ENCODE results near the gene ACAP3. TPM values are rescaled to one million over a fixed set of nuclear protein-coding genes. Genes with fewer than 3 reads are reported as not detected.
A peak's percentile ranks its signal among the peaks of the same experiment; 100 is the strongest.

ACAP3 gene
- total and polyA plus RNA-seq, 5 donors from 2014 or later, result 2.7 to 75.5 (median 4.3) TPM

DNA sequence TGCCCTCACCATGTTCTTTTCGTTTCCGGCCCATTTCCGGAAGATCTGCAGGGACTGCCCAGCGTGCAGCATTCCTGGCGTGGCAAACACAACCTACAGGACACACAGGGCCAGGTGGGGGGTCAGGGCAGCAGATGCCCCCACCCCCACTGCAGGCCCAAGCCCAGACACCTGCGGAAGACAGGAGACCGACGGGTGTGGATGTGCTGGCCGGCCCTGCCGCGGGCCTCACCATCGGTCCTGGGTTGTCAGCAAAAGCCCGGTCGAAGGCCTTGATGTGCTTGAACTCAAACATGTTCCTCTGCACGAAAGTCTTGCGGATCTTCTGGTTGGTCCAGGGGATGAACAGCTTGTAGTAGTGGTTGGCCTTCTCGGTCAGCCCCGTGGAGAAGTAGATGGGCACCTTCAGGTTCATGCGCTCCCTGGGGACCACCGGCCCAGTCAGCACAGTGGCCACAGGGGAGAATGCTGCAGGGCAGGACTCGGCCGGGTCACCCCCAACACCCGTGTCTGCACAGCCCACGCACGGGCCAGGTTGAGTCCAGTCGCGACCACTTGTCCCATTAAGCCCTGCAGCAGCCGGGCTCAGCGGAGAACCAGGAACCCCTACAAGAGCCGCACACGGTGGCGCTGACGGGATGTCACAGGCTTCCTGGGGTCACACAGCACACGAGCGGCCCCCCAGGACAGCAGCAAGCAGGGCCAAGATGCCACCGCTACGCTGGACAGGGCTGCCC lies 5.9 kb upstream of the ACAP3 start:
- peaks cover 16% of the 10 kb centered on the region for H3K4me1 ChIP-seq (ENCODE audit: control insufficient read depth, insufficient read depth, low read length, poor library complexity, severe bottlenecking)
- Mint-ChIP-seq H3K27me3 (no peaks in the 10 kb centered on the region), H3K4me3 (peak overlapping the region in 1 of 4 donors; percentile 43), H3K27ac (no peak overlapping the region), H3K36me3 (no peaks in the 10 kb centered on the region), H3K9me3 (no peaks in the 10 kb centered on the region), H3K4me1 (peaks cover 0 to 2% (median 0%) of the 10 kb centered on the region in 4 donors)
- peaks cover 39% of the 10 kb centered on the region for H3K36me3 ChIP-seq (ENCODE audit: control insufficient read depth, insufficient read depth, low read length)
- H3K27ac ChIP-seq (ENCODE audit: insufficient read depth, low read length, poor library complexity, severe bottlenecking), result no peak overlapping the region
- no peaks in the 10 kb centered on the region for H3K9me3 ChIP-seq (ENCODE audit: control insufficient read depth in 2 of 2, low read length in 2 of 2)
- ATAC-seq (ENCODE audit: low read depth in 2 of 2) (no peak), DNase-seq (no peak)
- H3K27me3 ChIP-seq (ENCODE audit: control insufficient read depth, insufficient read depth, low read length), result no peaks in the 10 kb centered on the region
- H3K4me3 ChIP-seq (ENCODE audit: low read depth, low read length), result no peak overlapping the region

- H3K4me1 Mint-ChIP-seq, result peaks cover 0 to 2% (median 0%) of the 10 kb centered on the region in 4 donors
- no peak for ATAC-seq (ENCODE audit: low read depth in 2 of 2)
- Histone ChIP-seq H3K36me3 (ENCODE audit: control insufficient read depth, insufficient read depth, low read length) (peaks cover 32% of the 10 kb centered on the region), H3K9me3 (ENCODE audit: control insufficient read depth in 2 of 2, low read length in 2 of 2) (no peaks in the 10 kb centered on the region), H3K4me3 (ENCODE audit: low read depth, low read length) (no peak overlapping the region), H3K27me3 (ENCODE audit: control insufficient read depth, insufficient read depth, low read length) (no peaks in the 10 kb centered on the region), H3K4me1 (ENCODE audit: control insufficient read depth, insufficient read depth, low read length, poor library complexity, severe bottlenecking) (peaks cover 16% of the 10 kb centered on the region), H3K27ac (ENCODE audit: insufficient read depth, low read length, poor library complexity, severe bottlenecking) (no peak overlapping the region)
- no peaks in the 10 kb centered on the region for H3K9me3 Mint-ChIP-seq
- H3K27me3 Mint-ChIP-seq, result no peaks in the 10 kb centered on the region
- H3K27ac Mint-ChIP-seq, result no peak overlapping the region
- DNase-seq, result no peak
- no peaks in the 10 kb centered on the region for H3K36me3 Mint-ChIP-seq
- H3K4me3 Mint-ChIP-seq, result peak overlapping the region in 1 of 4 donors; percentile 76
Measured at GRCh38 chr1:1312450-1313314, 5.0 kb upstream of the ACAP3 start.

GRCh38 chr1:1311107-1312104 lies 3.7 kb upstream of the ACAP3 start:
- H3K27me3 ChIP-seq (ENCODE audit: control insufficient read depth, insufficient read depth, low read length), result no peaks in the 10 kb centered on the region
- Mint-ChIP-seq H3K27me3 (no peaks in the 10 kb centered on the region), H3K27ac (peak overlapping the region in 1 of 3 donors; percentile 60), H3K36me3 (no peaks in the 10 kb centered on the region), H3K9me3 (peaks cover 0 to 3% (median 0%) of the 10 kb centered on the region in 7 donors), H3K4me1 (peaks cover 0 to 10% (median 4%) of the 10 kb centered on the region in 4 donors), H3K4me3 (peak overlapping the region in 2 of 4 donors; percentile 44 to 59)
- H3K4me3 ChIP-seq (ENCODE audit: low read depth, low read length), result no peak overlapping the region
- peaks cover 27% of the 10 kb centered on the region for H3K36me3 ChIP-seq (ENCODE audit: control insufficient read depth, insufficient read depth, low read length)
- H3K4me1 ChIP-seq (ENCODE audit: control insufficient read depth, insufficient read depth, low read length, poor library complexity, severe bottlenecking), result peaks cover 26% of the 10 kb centered on the region
- no peak overlapping the region for H3K27ac ChIP-seq (ENCODE audit: insufficient read depth, low read length, poor library complexity, severe bottlenecking)
- DNase-seq, result no peak
- H3K9me3 ChIP-seq (ENCODE audit: control insufficient read depth in 2 of 2, low read length in 2 of 2), result no peaks in the 10 kb centered on the region
- no peak for ATAC-seq (ENCODE audit: low read depth in 2 of 2)

- no peaks in the 10 kb centered on the region for H3K36me3 Mint-ChIP-seq
- ATAC-seq (ENCODE audit: low read depth in 2 of 2), result no peak
- Histone ChIP-seq H3K36me3 (ENCODE audit: control insufficient read depth, insufficient read depth, low read length) (peaks cover 23% of the 10 kb centered on the region), H3K9me3 (ENCODE audit: control insufficient read depth in 2 of 2, low read length in 2 of 2) (no peaks in the 10 kb centered on the region), H3K27ac (ENCODE audit: insufficient read depth, low read length, poor library complexity, severe bottlenecking) (no peak overlapping the region), H3K4me3 (ENCODE audit: low read depth, low read length) (no peak overlapping the region), H3K27me3 (ENCODE audit: control insufficient read depth, insufficient read depth, low read length) (no peaks in the 10 kb centered on the region), H3K4me1 (ENCODE audit: control insufficient read depth, insufficient read depth, low read length, poor library complexity, severe bottlenecking) (peaks cover 34% of the 10 kb centered on the region)
- H3K27ac Mint-ChIP-seq, result peak overlapping the region in 1 of 3 donors; percentile 60
- H3K9me3 Mint-ChIP-seq, result peaks cover 0 to 3% (median 0%) of the 10 kb centered on the region in 7 donors
- no peak for DNase-seq
- H3K4me3 Mint-ChIP-seq, result peak overlapping the region; percentile 52 to 90 (median 58)
- H3K27me3 Mint-ChIP-seq, result no peaks in the 10 kb centered on the region
- peaks cover 0 to 18% (median 8%) of the 10 kb centered on the region in 4 donors for H3K4me1 Mint-ChIP-seq
Measured at GRCh38 chr1:1310476-1311053, 2.8 kb upstream of the ACAP3 start.

GRCh38 chr1:1310109-1310385 lies 2.3 kb upstream of the ACAP3 start:
- peaks cover 0 to 23% (median 8%) of the 10 kb centered on the region in 4 donors for H3K4me1 Mint-ChIP-seq
- no peaks in the 10 kb centered on the region for H3K36me3 Mint-ChIP-seq
- Histone ChIP-seq H3K27me3 (ENCODE audit: control insufficient read depth, insufficient read depth, low read length) (no peaks in the 10 kb centered on the region), H3K4me3 (ENCODE audit: low read depth, low read length) (no peak overlapping the region), H3K36me3 (ENCODE audit: control insufficient read depth, insufficient read depth, low read length) (peaks cover 22% of the 10 kb centered on the region), H3K27ac (ENCODE audit: insufficient read depth, low read length, poor library complexity, severe bottlenecking) (no peak overlapping the region), H3K4me1 (ENCODE audit: control insufficient read depth, insufficient read depth, low read length, poor library complexity, severe bottlenecking) (peaks cover 40% of the 10 kb centered on the region), H3K9me3 (ENCODE audit: control insufficient read depth in 2 of 2, low read length in 2 of 2) (no peaks in the 10 kb centered on the region)
- H3K9me3 Mint-ChIP-seq, result peaks cover 0 to 3% (median 0%) of the 10 kb centered on the region in 7 donors
- DNase-seq, result no peak
- H3K4me3 Mint-ChIP-seq, result peak overlapping the region; percentile 31 to 63 (median 54)
- ATAC-seq (ENCODE audit: low read depth in 2 of 2), result no peak
- peak overlapping the region in 1 of 3 donors; percentile 60 for H3K27ac Mint-ChIP-seq
- H3K27me3 Mint-ChIP-seq, result no peaks in the 10 kb centered on the region

DNA sequence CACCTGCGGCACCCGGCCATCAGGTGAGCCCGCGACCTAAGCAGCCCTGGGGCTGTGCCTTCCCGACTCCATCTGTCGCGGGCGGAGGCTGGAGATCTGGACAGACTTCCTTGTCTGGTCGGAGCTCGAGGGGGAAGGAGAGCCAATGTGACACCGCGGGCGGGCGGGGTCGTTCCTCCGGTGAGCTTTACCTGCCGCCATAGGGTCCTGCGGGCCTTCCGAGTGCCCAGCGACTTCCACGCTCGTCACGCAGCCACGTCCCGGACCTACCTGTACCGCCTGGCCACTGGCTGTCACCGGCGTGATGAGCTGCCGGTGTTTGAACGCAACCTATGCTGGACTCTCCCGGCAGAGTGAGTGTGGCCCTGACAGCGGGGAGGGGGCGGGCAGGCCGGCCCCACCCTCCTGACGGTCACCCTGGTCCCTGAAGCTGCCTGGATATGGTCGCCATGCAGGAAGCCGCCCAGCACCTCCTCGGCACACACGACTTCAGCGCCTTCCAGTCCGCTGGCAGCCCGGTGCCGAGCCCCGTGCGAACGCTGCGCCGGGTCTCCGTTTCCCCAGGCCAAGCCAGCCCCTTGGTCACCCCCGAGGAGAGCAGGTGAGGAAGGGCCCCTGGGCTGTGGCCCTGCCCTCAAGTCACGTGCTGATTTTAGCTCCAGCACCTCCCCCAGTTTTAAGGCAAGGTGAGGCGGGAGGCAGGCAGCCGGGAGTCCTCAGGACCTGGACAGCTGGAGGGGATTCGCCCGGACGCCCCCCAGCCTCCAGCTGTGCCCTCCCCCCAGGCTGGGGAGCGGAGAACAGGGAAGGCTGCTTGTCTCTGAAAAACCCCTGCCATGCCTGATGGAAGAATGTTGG lies 1.8 kb upstream of the ACAP3 start:
- Mint-ChIP-seq H3K36me3 (no peaks in the 10 kb centered on the region), H3K4me1 (peaks cover 0 to 24% (median 8%) of the 10 kb centered on the region in 4 donors), H3K27ac (no peak overlapping the region), H3K9me3 (peaks cover 0 to 3% (median 0%) of the 10 kb centered on the region in 7 donors), H3K27me3 (no peaks in the 10 kb centered on the region), H3K4me3 (peak overlapping the region; percentile 54 to 91 (median 70))
- H3K4me3 ChIP-seq (ENCODE audit: low read depth, low read length), result no peak overlapping the region
- ATAC-seq (ENCODE audit: low read depth in 2 of 2), result no peak
- H3K9me3 ChIP-seq (ENCODE audit: control insufficient read depth in 2 of 2, low read length in 2 of 2), result no peaks in the 10 kb centered on the region
- H3K27ac ChIP-seq (ENCODE audit: insufficient read depth, low read length, poor library complexity, severe bottlenecking), result peak overlapping the region; percentile 89
- DNase-seq, result no peak
- peaks cover 19% of the 10 kb centered on the region for H3K36me3 ChIP-seq (ENCODE audit: control insufficient read depth, insufficient read depth, low read length)
- peaks cover 45% of the 10 kb centered on the region for H3K4me1 ChIP-seq (ENCODE audit: control insufficient read depth, insufficient read depth, low read length, poor library complexity, severe bottlenecking)
- no peaks in the 10 kb centered on the region for H3K27me3 ChIP-seq (ENCODE audit: control insufficient read depth, insufficient read depth, low read length)
